HPDE6-E6E7 (cell line): ENCODE measurements around the gene PYY.
"Not testable (repeated sequence)": the region's sequence is repeated elsewhere in the genome, so short reads cannot be mapped to it uniquely, and the experiment has no call there.

ENCODE experiments used
- DNase-seq: peaks from one replicate; pipeline ENCODE4 v3.0.0; 2011; ENCODE audit warnings: missing footprints; ENCODE audit errors: extremely low spot score

Gene PYY

GRCh38 chr17:43978078-43978477 is 24.3 kb upstream of the PYY start:
- DNase-seq: no peak

- DNase-seq: no peak
Observed at GRCh38 chr17:43976963-43977837, 23.5 kb upstream of the PYY start.

GRCh38 chr17:43975898-43976297 is 22.2 kb upstream of the PYY start:
- no peak for DNase-seq

- no peak for DNase-seq
Observed at GRCh38 chr17:43974382-43975266, 20.9 kb upstream of the PYY start.

- not testable (repeated sequence) for DNase-seq
Observed at GRCh38 chr17:43972444-43973212, 18.9 kb upstream of the PYY start.

- not testable (repeated sequence) for DNase-seq
Observed at GRCh38 chr17:43971436-43971835, 17.7 kb upstream of the PYY start.

- no peak for DNase-seq
Observed at GRCh38 chr17:43970366-43970765, 16.6 kb upstream of the PYY start.

- no peak for DNase-seq
Observed at GRCh38 chr17:43967251-43967875, 13.6 kb upstream of the PYY start.

GRCh38 chr17:43966276-43966675 is 12.5 kb upstream of the PYY start:
- DNase-seq: no peak

GRCh38 chr17:43962479-43962878 is 8.7 kb upstream of the PYY start:
- no peak for DNase-seq

- DNase-seq: no peak
Observed at GRCh38 chr17:43961954-43962353, 8.2 kb upstream of the PYY start.

- DNase-seq: not testable (repeated sequence)
Observed at GRCh38 chr17:43961292-43961691, 7.6 kb upstream of the PYY start.

- no peak for DNase-seq
Observed at GRCh38 chr17:43958748-43959352, 5.1 kb upstream of the PYY start.

- no peak for DNase-seq
Observed at GRCh38 chr17:43956222-43956621, 2.5 kb upstream of the PYY start.

- no peak for DNase-seq
Observed at GRCh38 chr17:43952724-43953666, 745 bp downstream of the PYY start.

- no peak for DNase-seq
Observed at GRCh38 chr17:43952351-43952723, 1.4 kb downstream of the PYY start.

- no peak for DNase-seq
Observed at GRCh38 chr17:43951750-43952149, 2.0 kb downstream of the PYY start.

GRCh38 chr17:43950554-43950953 is 3.2 kb downstream of the PYY start:
- DNase-seq: no peak

- DNase-seq: no peak
Observed at GRCh38 chr17:43949781-43950180, 4.0 kb downstream of the PYY start.

GRCh38 chr17:43946781-43947180 is 7.0 kb downstream of the PYY start:
- no peak for DNase-seq
